ENCODE results near the gene KNSTRN. TPM values are rescaled to one million over a fixed set of nuclear protein-coding genes. Genes with fewer than 3 reads are reported as not detected.

Gene KNSTRN
- total and polyA plus RNA-seq, 2 of the 8 experiments (the other 6 are each of a cell fraction or from before 2014, with no cell fraction given): 25.1 to 79.4 TPM

GRCh38 chr15:40415226-40415625 lies 32.7 kb downstream of the KNSTRN start:
- Histone ChIP-seq H2BK5ac (ENCODE audit: low read depth, low read length) (no peak overlapping the region), H2AFZ (ENCODE audit: low read length) (no peak overlapping the region), H2AK5ac (ENCODE audit: low read depth, low read length) (no peak overlapping the region), H3K27me3 (replicated peaks in 1 of 4; ENCODE audit: control insufficient read depth in 3 of 4, extremely low read depth in 1 of 4, insufficient read depth in 3 of 4, low read length in 3 of 4) (no peaks in the 10 kb centered on the region), H4K20me1 (replicated peaks in 1 of 2; ENCODE audit: control insufficient read depth in 1 of 2, insufficient read depth in 2 of 2, low read length in 2 of 2) (peaks cover 0 to 11% of the 10 kb centered on the region in 2 experiments), H3K36me3 (ENCODE audit: control insufficient read depth in 2 of 4, insufficient read depth in 4 of 4, low read length in 3 of 4) (peaks cover 39 to 78% (median 59%) of the 10 kb centered on the region in 4 experiments), H2BK12ac (ENCODE audit: low read depth, low read length) (no peak overlapping the region), H4K8ac (ENCODE audit: extremely low read depth, insufficient read depth, low read length) (no peak overlapping the region), H3K9me3 (ENCODE audit: insufficient read depth in 2 of 2, low read depth in 1 of 2, low read length in 1 of 2) (no peaks in the 10 kb centered on the region), H3K79me2 (ENCODE audit: control insufficient read depth in 1 of 2, insufficient read depth in 2 of 2, low read length in 2 of 2) (no peaks in the 10 kb centered on the region), H2BK15ac (ENCODE audit: low read length) (no peak overlapping the region), H3K4ac (replicated peaks; ENCODE audit: insufficient read length, low read depth, low read length) (no peak overlapping the region), H3K14ac (ENCODE audit: insufficient read length) (no peak overlapping the region), H3K9ac (replicated peaks in 1 of 4; ENCODE audit: extremely low read depth in 1 of 4, low read depth in 3 of 4, low read length in 3 of 4) (no peak overlapping the region), H3K4me3 (ENCODE audit: extremely low read depth in 1 of 4, insufficient read depth in 2 of 4, low read depth in 3 of 4, low read length in 4 of 4) (no peak overlapping the region), H3K23ac (ENCODE audit: insufficient read length) (no peak overlapping the region), H3K23me2 (ENCODE audit: low read depth, low read length) (no peaks in the 10 kb centered on the region), H3K27ac (ENCODE audit: low read depth, low read length) (no peak overlapping the region), H4K91ac (replicated peaks; ENCODE audit: insufficient read length, low read length) (no peak overlapping the region), H3K79me1 (ENCODE audit: low read depth, low read length) (no peaks in the 10 kb centered on the region), H4K5ac (ENCODE audit: insufficient read length, low read depth, low read length) (no peak overlapping the region), H3K4me1 (replicated peaks in 1 of 4; ENCODE audit: control insufficient read depth in 3 of 4, insufficient read depth in 4 of 4, low read length in 3 of 4) (no peaks in the 10 kb centered on the region), H3K4me2 (ENCODE audit: insufficient read depth in 1 of 2, low read depth in 2 of 2, low read length in 2 of 2) (no peak overlapping the region), H3K18ac (ENCODE audit: extremely low read depth, low read length) (no peak overlapping the region), H3K56ac (replicated peaks; ENCODE audit: insufficient read length, low read depth, low read length) (no peak overlapping the region), H2BK20ac (ENCODE audit: low read length) (no peak overlapping the region), H2BK120ac (replicated peaks; ENCODE audit: low read depth, low read length) (no peak overlapping the region)
- CTCF ChIA-PET (ENCODE audit: partially characterized antibody): interaction anchor here (1.1 to 16.2 kb wide), 3 partner anchors 47 to 94 kb away, joined by 4 to 184 read pairs (median 7); partner anchors contain the start of gene CCDC9B
- WGBS, 2 experiments (ENCODE audit: extremely low coverage in 1 of 2, insufficient coverage in 1 of 2, insufficient read length in 1 of 2, insufficient replicate concordance in 2 of 2, low coverage in 1 of 2, low lambda C conversion rate in 2 of 2, missing lambda C conversion rate in 1 of 2): 93% methylated on average over 9 of the region's 10 CpGs; no CpG with 5 or more reads in 1 of the 2 experiments
- FAIRE-seq (no peak), DNase-seq (ENCODE audit: low read depth in 1 of 2, low spot score in 2 of 2) (no peak)
- TF ChIP-seq RBBP5 (IDR thresholded peaks at IDR 0.05; ENCODE audit: borderline replicate concordance, low read depth, low read length): no peak
- POLR2A ChIA-PET (ENCODE audit: partially characterized antibody): interaction anchor here (1.1 to 8.8 kb wide), 7 partner anchors 9 to 126 kb away, joined by 3 to 77 read pairs (median 5); partner anchors contain the start of genes IVD and KNSTRN

Measured in H1 (cell line).